ENCODE data around the gene OPRM1.

DNA sequence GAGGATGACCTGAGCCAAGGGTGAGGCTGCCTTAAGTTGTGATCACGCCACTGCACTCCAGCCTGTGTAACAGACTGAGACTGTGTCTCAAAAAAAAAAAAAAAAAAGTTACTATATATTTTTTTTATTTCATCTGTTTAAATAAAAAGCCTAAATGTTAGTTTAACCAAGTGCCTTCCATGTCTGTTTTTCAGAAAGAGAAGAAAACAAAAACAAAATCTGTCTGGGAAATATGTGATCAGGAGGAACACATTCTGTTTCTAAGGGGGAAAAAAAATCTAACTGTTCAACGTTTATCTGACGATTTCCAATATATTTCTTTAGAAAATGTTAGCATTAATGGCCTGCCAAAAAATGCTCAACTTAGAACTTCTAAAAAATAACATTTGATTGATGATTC is 170.5 kb downstream of the OPRM1 start:
- TF ChIP-seq, protein P1, sequence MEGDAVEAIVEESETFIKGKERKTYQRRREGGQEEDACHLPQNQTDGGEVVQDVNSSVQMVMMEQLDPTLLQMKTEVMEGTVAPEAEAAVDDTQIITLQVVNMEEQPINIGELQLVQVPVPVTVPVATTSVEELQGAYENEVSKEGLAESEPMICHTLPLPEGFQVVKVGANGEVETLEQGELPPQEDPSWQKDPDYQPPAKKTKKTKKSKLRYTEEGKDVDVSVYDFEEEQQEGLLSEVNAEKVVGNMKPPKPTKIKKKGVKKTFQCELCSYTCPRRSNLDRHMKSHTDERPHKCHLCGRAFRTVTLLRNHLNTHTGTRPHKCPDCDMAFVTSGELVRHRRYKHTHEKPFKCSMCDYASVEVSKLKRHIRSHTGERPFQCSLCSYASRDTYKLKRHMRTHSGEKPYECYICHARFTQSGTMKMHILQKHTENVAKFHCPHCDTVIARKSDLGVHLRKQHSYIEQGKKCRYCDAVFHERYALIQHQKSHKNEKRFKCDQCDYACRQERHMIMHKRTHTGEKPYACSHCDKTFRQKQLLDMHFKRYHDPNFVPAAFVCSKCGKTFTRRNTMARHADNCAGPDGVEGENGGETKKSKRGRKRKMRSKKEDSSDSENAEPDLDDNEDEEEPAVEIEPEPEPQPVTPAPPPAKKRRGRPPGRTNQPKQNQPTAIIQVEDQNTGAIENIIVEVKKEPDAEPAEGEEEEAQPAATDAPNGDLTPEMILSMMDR (IDR thresholded peaks at IDR 0.05) = no peak
- TF ChIP-seq POLR2A (IDR thresholded peaks at IDR 0.05) = no peak

Measured in body of pancreas (tissue), 4 donors.